Measurements from ENCODE around the gene USP35.

DNA sequence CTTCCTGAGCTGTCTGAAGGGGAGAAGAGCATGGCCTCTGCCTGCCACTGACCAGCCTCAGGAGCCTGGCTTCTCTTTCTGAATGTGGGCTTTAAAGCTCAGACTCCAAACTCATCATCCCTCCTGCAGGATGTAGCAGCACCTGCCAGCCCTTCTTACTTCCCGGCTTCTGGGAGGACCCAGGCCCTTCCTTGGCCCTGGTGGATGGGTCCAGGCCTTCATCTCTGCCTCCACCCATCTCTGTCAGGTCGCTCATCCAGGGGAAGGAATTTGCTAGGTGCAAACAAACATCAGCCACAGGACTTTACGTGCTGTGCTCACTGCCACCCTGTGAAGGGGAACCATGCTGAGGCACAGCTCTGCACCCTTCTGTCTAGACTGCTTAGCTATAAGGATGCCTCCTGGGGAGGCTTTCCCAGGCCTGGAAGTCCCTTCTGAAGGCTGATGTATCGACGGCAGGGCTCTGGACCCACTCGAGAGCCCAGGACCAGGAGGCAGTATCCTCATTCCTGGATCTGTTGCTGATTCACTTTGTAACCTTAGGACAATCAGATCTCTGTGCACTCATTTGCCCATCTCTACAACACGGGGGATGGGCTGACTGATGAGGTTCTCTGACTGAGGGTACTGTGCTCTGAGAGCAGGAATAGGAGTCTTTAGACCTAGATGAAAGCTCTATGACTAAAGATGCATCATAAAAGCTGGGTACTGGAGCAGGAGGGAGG, 30.9 kb downstream of the USP35 start:
- no peak for TF ChIP-seq EZH2 (IDR thresholded peaks at IDR 0.05; ENCODE audit: low read length, missing control alignments)
- TF ChIP-seq, protein P1, sequence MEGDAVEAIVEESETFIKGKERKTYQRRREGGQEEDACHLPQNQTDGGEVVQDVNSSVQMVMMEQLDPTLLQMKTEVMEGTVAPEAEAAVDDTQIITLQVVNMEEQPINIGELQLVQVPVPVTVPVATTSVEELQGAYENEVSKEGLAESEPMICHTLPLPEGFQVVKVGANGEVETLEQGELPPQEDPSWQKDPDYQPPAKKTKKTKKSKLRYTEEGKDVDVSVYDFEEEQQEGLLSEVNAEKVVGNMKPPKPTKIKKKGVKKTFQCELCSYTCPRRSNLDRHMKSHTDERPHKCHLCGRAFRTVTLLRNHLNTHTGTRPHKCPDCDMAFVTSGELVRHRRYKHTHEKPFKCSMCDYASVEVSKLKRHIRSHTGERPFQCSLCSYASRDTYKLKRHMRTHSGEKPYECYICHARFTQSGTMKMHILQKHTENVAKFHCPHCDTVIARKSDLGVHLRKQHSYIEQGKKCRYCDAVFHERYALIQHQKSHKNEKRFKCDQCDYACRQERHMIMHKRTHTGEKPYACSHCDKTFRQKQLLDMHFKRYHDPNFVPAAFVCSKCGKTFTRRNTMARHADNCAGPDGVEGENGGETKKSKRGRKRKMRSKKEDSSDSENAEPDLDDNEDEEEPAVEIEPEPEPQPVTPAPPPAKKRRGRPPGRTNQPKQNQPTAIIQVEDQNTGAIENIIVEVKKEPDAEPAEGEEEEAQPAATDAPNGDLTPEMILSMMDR (conservative IDR thresholded peaks at IDR 0.05 in 1 of 2, IDR thresholded peaks at IDR 0.05 in 1 of 2; ENCODE audit: low read depth in 1 of 2, low read length in 2 of 2), result no peak

Data from fibroblast of lung (primary cell).